ENCODE measurements around the gene TEX29.

DNA sequence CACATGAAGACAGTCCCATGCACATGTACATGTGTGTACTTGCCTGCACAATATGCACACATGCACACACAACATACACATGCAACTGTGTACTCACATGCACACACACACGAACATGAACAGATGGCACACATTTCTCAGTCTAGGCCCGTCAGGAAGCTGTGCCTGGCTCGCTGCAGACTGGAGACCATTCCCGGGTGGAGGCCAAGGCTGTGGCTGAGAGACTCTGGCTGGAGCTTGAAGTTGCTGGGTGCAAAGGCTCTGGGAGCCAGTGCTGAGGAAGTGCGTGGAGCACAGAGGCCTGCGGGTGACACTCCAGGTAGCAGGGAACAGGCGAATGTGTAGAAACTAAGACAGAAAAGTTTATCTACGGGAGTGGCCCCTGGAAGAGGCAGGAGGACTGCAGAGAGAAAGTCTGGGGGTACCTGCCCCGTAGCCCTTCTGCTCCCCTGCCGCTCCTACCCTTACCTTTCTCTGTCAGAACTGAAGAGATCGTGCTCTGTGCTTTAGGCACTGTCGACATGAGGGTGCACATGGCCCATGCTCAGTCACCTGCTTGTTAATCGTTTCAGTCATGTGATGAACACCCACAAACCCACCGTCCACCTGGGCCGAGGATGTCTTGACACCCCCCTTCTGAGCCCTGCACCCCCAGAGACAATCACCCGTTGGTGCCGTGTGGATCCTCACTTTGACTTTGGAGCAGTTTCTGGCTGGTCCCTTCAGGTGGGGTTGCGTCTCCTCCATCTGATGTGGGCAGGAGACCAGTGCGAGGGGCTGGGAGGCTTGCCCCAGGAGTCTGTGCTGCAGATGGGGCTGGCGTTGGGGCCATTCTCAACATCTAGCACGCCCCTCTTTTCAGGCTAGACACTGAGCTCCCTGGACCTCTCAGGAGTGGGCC is 69.4 kb downstream of the TEX29 start:
- TF ChIP-seq TAF1 (IDR thresholded peaks at IDR 0.05; ENCODE audit: borderline replicate concordance, low read depth, low read length): no peak
- TF ChIP-seq POLR2A (IDR thresholded peaks at IDR 0.05; ENCODE audit: low read depth, low read length): no peak
- TF ChIP-seq POLR2AphosphoS5 (IDR thresholded peaks at IDR 0.05; ENCODE audit: low read depth, low read length): no peak

Measured in GM12892 (cell line).